HepG2 (cell line): ENCODE results near the gene CYB5B.

ENCODE experiments used
- ATF1 ChIP-seq: IDR thresholded peaks from 2 replicates; pipeline ENCODE4 v1.6.1; 2016; ENCODE audit warnings: mild to moderate bottlenecking, control low read depth
- MBD4 ChIP-seq: IDR thresholded peaks from 2 replicates; pipeline ENCODE4 v1.6.1; 2012; ENCODE audit warnings: low read length, inconsistent platforms, borderline replicate concordance
- MYC ChIP-seq: sonication (generic); formaldehyde crosslinking; IDR thresholded peaks from 2 replicates; pipeline ENCODE4 v1.9.0; 2021; ENCODE audit warnings: missing genetic modification reagents, borderline replicate concordance
- NFYB ChIP-seq: sonication (generic); formaldehyde crosslinking; IDR thresholded peaks from 2 replicates; pipeline ENCODE4 v1.4.0; 2020; ENCODE audit warnings: missing genetic modification reagents
- PATZ1 ChIP-seq: sonication (generic); formaldehyde crosslinking; IDR thresholded peaks from 2 replicates; pipeline ENCODE4 v1.4.0; 2020; ENCODE audit warnings: missing genetic modification reagents
- POLR2AphosphoS5 ChIP-seq: IDR thresholded peaks from 2 replicates; pipeline ENCODE4 v1.6.1; 2012; ENCODE audit warnings: low read depth, low read length
- SOX5 ChIP-seq: IDR thresholded peaks from 2 replicates; pipeline ENCODE4 v1.6.1; 2016; ENCODE audit warnings: borderline replicate concordance
- ZBTB49 ChIP-seq: sonication (generic); formaldehyde crosslinking; IDR thresholded peaks from 2 replicates; pipeline ENCODE4 v1.4.0; 2020; ENCODE audit warnings: missing genetic modification reagents, borderline replicate concordance
- ZNF329 ChIP-seq: sonication (generic); formaldehyde crosslinking; IDR thresholded peaks from 2 replicates; pipeline ENCODE4 v1.9.0; 2021; ENCODE audit warnings: low read depth, mild to moderate bottlenecking, missing genetic modification reagents
- ZNF670 ChIP-seq: sonication (generic); formaldehyde crosslinking; IDR thresholded peaks from 2 replicates; pipeline ENCODE4 v1.8.0; 2022; ENCODE audit warnings: mild to moderate bottlenecking, missing genetic modification reagents, borderline replicate concordance
- ZNF674 ChIP-seq: sonication (generic); formaldehyde crosslinking; IDR thresholded peaks from 2 replicates; pipeline ENCODE4 v1.5.0; 2020; ENCODE audit warnings: low read depth, mild to moderate bottlenecking, missing genetic modification reagents

GRCh38 chr16:69465083-69465721 is 40.8 kb downstream of the CYB5B start:
- TF ChIP-seq SOX5 (CRISPR knock-in tag) (no peak), NFYB (CRISPR knock-in tag) (no peak), ZBTB49 (CRISPR knock-in tag) (no peak), MBD4 (no peak), MYC (no peak), ATF1 (CRISPR knock-in tag) (no peak), ZNF670 (no peak), PATZ1 (CRISPR knock-in tag) (no peak), ZNF329 (CRISPR knock-in tag) (no peak), POLR2AphosphoS5 (no peak; the same call in 1 of the 2 replicates), ZNF674 (no peak)
